HEK293T (cell line): ENCODE data around the gene RPN1.

Experiments used
- BHLHE40 ChIP-seq: fragments of 450-650 bp; IDR thresholded peaks from 2 replicates; pipeline ENCODE4 v1.6.1; 2016; ENCODE audit warnings: mild to moderate bottlenecking, moderate library complexity, borderline replicate concordance
- CTBP1 ChIP-seq: fragments of 450-650 bp; IDR thresholded peaks from 2 replicates; pipeline ENCODE4 v1.6.1; 2016; ENCODE audit warnings: borderline replicate concordance
- ELF4 ChIP-seq: fragments of 450-650 bp; IDR thresholded peaks from 2 replicates; pipeline ENCODE4 v1.6.1; 2017; ENCODE audit warnings: antibody characterized with exemption
- FOXM1 ChIP-seq: fragments of 450-650 bp; IDR thresholded peaks from 2 replicates; pipeline ENCODE4 v1.6.1; 2017; ENCODE audit warnings: mild to moderate bottlenecking, borderline replicate concordance
- SP1 ChIP-seq: fragments of 450-650 bp; IDR thresholded peaks from 2 replicates; pipeline ENCODE4 v1.6.1; 2017
- TARDBP ChIP-seq: fragments of 450-650 bp; IDR thresholded peaks from 2 replicates; pipeline ENCODE4 v1.6.1; 2016

GRCh38 chr3:128603313-128603712, 47.3 kb downstream of the RPN1 start:
- TF ChIP-seq FOXM1, result no peak
- no peak for TF ChIP-seq ELF4
- TF ChIP-seq CTBP1, result no peak
- no peak for TF ChIP-seq TARDBP
- TF ChIP-seq SP1, result no peak
- TF ChIP-seq BHLHE40, result no peak
